HS-27A (cell line): ENCODE measurements around the gene GOLGA6L22.
"Not testable (repeated sequence)": the region's sequence is repeated elsewhere in the genome, so short reads cannot be mapped to it uniquely, and the experiment has no call there.

Experiments used
- DNase-seq: peaks from one replicate; pipeline ENCODE4 v3.0.0-alpha.2; 2012; ENCODE audit warnings: low read depth, missing footprints

GOLGA6L22 gene

DNA sequence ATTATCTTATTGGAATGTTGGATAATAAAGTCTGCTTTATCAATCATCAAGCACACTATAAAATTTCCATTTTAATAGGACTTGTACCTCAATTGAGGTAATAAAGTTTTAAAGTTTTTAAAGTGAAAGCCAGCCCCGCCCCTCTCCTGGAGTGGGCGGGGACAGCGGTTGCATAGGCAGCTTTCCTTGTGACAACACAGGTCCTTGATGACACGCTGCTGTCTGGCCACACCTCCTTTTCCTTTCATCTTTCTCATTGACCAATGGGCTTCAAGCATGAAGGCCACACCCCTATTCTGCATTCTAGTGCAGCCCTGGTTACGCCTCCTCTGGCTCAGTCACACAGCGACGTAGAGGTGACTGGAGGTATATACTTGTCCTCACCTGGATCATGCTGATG, at the start of gene GOLGA6L22:
TSS of gene GOLGA6L22 (plus strand) at position 301 of the 400 bp plus-strand sequence. CDS start at position 392, 91 bp downstream.
- DNase-seq, result not testable (repeated sequence)

GRCh38 chr15:22417288-22417687, 41.4 kb upstream of the GOLGA6L22 start:
- DNase-seq, result not testable (repeated sequence)

- not testable (repeated sequence) for DNase-seq
These were observed 40.9 kb upstream of the GOLGA6L22 start for GRCh38 chr15:22417795-22418194.

GRCh38 chr15:22418212-22418611, 40.5 kb upstream of the GOLGA6L22 start:
- DNase-seq, result not testable (repeated sequence)

GRCh38 chr15:22418666-22419065, 40.0 kb upstream of the GOLGA6L22 start:
- not testable (repeated sequence) for DNase-seq

- not testable (repeated sequence) for DNase-seq
These were observed 38.4 kb upstream of the GOLGA6L22 start for GRCh38 chr15:22420340-22420739.

DNA sequence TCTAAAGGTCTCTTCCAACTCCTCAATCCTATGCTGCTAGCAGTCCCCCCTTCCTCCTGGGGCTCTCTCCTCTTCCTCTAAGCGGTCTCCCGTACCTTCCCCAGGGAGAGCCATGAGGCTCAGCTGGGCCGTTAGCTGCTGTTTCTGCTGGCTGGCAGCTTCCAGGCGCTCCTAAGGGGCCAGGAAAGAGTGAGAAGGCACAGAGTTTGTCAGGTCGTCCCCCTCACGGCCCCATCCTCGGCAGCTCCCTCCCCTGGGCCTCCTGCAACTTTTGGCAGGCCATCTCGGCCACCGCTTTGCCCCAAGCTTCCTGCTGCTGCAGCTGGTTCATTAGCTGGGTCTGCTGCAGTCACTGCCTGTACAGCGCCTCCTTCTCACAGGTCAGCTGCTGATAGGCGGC, 29.3 kb upstream of the GOLGA6L22 start:
- DNase-seq, result not testable (repeated sequence)

DNA sequence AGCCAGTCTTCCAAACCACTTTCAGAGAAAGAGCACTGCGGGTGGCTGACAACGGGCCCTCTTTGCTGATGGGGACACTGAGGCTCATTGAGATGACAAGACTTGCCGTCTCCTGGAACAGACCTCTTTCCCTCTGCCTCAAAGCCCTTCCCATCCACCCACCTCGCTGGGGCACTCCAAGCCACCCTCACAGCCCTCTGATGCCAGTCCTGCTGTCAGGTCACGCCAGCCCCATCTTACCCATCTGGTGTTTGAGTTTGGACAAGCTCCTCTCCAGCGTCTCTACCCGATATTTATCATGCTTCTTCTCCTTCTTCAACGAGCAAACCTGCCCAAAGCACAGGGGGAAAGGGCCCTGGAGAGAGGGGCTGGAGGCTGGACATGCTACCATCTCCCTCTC, 27.0 kb upstream of the GOLGA6L22 start:
- not testable (repeated sequence) for DNase-seq

- DNase-seq, result not testable (repeated sequence)
These were observed 35.9 kb downstream of the GOLGA6L22 start for GRCh38 chr15:22494490-22495113.

GRCh38 chr15:22497200-22497599, 38.5 kb downstream of the GOLGA6L22 start:
- DNase-seq, result not testable (repeated sequence)

- DNase-seq, result not testable (repeated sequence)
These were observed 39.7 kb downstream of the GOLGA6L22 start for GRCh38 chr15:22498220-22498925.

DNA sequence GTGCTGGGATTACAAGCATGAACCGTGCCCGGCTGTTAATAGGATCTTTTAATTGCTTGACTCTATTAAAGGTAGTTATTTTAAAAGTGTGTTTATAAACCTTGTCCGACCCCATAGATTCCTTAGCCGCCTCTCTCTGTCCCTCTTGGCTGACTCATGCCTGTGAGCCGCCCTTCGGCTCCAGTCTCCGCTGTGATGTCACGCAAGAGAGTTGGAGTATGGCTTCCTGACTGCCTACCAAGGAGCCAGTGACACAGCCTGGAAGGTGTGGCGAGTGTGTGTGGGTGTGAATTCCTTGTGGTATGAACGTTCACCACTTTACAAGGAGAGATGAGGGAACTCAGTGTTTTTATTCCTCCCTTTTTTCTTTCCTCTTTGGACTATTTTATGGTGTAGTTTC, 43.6 kb downstream of the GOLGA6L22 start:
- not testable (repeated sequence) for DNase-seq

GRCh38 chr15:22506959-22507358, 48.3 kb downstream of the GOLGA6L22 start:
- DNase-seq, result not testable (repeated sequence)

- not testable (repeated sequence) for DNase-seq
These were observed 57.4 kb downstream of the GOLGA6L22 start for GRCh38 chr15:22516140-22516539.
